Activated CD4-positive, alpha-beta T cell treated with anti-CD3 and anti-CD28 coated beads, Interleukin-2, amount 50 U/mL, for 1 hour (primary cell): ENCODE results near the gene GUCY2D.
"Not testable (repeated sequence)": the region's sequence is repeated elsewhere in the genome, so short reads cannot be mapped to it uniquely, and the experiment has no call there.

Experiments
- DNase-seq: peaks from one replicate; pipeline ENCODE4 v3.0.0-alpha.2; 2020

The GUCY2D gene

DNA sequence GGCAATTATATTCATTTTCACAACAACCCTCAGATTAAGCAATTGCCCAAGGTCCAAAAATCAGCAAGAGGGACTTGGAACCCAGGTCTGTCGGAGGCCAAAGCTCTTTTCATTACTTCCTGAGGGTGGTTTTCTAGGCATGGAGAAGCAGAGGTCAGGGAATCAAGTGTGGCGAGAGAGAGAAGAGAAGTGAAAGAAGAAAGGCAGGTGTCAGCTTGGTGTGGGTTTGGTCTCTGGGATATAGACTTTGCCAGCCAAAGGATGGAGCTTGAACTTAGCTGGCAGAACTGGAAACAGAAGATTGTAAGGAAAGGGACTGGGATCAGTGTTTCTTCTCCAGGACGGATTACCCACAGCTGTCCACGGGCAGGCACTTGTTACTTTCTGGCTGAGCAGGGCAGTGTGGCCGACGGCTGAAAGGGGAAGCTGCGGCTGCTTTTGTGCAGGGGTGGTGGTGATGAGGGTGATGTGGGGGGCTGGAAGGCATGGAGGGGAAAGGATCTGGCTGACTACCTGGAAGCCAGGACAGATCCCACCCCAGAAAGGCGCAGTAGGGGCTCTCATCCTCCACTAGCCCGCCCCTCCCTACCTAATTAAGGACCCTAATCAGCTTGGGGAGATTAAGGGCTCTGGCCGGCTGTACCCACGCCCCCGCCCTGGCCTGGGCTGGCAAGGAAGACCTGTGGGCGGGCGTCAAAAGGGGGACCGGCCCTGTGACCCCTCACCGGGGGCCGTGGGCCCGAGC lies at the start of gene GUCY2D:
Gene GUCY2D (plus strand): TSS at position 640 of the 745 bp plus-strand sequence. CDS start 433 bp downstream, outside the sequence.
- DNase-seq, result no peak

DNA sequence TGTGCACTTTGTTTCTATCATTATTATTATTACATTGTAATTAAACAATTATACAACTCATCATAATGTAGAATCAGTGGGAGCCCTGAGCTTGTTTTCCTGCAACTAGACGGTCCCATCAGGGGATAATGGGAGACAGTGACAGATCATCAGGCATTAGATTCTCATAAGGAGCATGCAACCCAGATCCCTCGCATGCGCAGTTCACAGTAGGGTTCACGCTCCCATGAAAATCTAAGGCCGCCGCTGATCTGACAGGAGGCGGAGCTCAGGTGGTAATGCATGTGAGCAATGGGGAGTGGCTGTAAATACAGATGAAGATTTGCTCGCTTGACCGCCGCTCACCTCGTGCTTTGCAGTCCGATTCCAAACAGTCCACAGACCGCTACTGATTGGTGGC lies 49.1 kb upstream of the GUCY2D start:
- DNase-seq, result not testable (repeated sequence)

DNA sequence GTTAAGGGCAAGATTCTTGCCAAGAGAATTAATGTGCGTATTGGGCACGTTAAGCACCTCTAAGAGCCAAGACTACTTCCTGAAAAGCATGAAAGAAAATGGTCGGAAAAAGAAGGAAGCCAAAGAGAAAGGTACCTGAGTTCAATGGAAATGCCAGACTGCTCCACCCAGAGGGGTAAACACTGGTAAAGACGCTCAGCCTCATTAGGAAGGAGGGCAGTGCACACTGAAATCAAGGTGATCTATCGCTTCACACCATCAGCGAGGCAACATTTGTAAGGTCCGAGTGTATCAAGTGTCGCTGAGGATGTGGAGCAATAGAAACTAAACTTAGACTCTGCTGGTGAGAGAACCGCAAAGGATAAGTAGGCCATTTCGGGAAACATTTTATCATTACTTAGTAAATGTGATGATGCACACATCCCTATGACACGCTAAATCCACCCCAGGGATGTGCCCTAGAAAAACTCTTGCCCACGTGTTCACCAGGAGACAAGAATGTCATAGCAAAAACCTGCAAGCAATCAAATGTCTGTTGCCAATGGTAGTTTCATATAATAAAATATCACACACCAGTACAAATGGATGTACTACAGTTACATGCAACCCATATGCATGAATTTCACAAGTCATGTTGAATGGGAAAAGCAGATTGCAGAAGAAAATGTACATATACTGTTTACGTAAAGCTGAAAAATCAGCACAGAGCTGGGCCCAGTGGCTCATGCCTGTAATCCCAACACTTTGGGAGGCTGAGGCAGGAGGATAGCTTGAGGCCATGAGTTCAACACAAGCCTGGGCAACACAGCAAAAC lies 46.8 kb upstream of the GUCY2D start:
- no peak for DNase-seq

DNA sequence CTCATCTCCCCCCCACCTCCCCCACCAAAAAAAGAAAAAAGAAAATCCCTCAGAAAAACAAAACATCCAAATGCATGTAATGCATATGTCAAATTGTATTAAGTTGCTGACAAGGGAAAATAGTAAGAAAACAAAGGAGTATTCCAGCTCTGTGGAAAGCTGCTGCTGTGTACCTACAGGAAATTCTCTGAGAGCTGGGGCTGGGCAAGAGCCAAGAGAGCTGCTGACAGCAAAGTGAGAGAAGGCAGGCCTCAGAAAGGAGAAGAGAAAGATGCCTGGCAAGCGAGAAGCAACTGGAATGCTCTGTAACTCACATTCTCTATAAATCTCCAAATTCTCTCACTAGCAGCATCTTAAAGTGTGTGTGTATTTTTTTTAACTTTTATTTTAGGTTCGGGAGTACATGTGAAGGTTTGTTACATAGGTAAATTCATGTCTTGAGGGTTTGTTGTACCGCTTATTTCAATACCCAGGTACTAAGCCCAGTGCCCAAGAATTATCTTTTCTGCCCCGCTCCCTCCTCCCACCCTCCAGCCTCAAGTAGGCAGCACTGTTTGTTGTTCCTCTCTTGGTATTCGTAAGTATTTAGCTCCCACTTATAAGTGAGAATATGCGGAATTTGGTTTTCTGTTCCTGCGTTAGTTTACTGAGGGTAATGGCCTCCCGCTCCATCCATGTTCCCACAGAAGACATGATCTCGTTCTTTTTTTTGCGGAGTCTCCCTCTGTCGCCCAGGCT lies 46.0 kb upstream of the GUCY2D start:
- no peak for DNase-seq

DNA sequence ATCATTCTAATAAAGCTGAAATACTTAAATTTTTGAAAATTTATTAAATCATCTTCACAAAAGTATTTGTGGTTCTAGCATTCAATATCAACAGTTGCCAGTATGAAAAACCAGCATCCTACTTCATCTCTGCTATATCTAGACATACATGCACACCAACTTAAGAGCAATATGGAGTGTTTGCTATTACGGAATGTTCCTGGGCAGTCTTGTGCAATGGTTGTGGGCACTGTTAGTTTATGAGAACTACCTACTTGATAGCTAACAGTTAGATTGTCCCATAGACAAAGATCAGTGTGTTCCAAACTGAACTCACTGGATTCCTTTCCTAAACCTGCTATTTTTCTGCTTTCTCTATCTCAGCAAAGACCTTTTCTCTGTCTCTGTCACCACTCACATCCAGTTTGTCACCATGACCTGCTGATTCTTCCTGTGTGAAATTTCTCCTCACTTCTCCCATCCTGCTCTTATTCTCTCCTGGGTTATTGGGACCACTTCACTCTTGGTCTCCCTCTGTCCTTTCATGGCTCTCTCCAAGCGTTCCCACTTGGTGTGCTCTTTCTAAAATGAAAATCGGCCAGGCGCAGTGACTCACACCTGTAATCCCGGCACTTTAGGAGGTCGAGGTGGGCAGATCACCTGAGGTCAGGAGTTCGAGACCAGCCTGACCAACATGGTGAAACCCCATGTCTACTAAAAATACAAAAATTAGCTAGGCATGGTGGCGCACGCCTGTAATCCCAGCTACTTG lies 42.7 kb upstream of the GUCY2D start:
- DNase-seq, result no peak

DNA sequence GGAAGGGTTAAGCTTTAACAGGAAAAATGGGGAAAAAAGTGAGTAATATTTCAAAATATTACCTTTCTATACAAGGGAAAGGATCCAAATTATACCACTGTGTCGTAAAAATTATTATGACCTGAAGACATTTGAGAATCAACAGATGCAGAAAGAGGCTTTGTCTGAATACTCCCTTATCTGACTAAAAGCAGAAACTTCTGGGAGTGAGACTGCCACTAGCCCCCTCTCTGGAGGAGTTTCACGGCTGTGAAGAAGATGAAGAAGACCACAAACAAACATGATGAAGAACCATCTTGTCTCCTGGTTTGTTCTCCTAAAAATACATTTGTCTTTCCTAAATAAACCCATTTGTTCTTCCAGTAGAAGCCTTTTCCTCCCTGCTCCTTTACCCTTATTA lies 41.0 kb upstream of the GUCY2D start:
- no peak for DNase-seq

DNA sequence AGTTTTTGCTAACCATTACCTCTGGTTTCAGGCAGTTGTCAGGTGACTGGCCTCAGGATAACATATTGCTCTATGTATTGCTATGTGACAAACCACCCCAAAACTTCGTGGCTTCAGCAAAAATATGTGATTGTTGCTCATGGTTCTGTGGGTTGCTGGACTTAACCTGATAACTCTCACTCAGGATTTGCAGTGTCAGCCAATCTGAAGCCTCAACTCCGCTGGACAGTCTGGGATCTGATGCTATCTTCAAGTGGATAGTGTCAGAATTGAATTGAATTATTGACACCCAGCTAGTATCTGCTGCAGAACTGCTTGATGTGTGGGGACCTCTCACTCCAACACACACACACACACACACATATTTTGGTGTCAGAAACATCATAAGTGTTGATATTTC lies 34.7 kb upstream of the GUCY2D start:
- DNase-seq, result no peak

DNA sequence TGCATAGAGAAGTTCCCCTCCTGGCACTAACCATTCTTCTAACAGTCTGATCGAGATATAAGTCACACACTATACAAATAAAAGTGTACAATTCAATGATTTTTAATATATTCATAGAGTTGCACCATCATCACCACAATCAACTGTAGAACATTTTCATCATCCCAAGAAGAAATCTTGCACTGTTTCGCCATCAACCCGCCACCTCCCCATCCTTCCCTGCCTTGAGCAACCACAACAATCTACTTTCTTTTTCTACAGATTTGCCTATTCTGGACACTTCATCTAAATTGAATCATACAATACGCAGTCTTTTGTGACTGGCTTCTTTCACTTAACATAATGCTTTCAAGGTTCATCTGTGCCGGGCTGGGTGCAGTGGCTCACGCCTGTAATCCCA lies 33.0 kb upstream of the GUCY2D start:
- DNase-seq, result no peak

DNA sequence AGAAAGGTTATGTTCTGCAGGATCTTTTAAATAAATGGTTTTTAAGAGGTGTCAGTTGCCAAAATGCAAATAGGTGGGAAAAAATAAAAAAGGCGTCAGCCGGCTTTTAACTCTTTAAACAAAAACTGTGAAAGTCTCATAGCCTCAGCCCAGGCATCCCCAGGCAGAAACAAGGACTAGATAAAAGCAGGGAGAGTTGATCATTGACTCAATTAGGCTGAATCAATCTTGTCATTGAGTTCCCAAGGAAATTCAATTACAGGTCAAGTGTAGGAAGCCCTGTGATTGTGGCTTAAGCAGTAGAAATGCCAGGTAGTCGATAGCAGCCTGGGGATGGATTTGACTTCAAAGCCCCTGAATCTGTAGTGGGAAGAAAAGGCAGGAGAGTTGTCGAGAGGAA lies 30.8 kb upstream of the GUCY2D start:
- no peak for DNase-seq

DNA sequence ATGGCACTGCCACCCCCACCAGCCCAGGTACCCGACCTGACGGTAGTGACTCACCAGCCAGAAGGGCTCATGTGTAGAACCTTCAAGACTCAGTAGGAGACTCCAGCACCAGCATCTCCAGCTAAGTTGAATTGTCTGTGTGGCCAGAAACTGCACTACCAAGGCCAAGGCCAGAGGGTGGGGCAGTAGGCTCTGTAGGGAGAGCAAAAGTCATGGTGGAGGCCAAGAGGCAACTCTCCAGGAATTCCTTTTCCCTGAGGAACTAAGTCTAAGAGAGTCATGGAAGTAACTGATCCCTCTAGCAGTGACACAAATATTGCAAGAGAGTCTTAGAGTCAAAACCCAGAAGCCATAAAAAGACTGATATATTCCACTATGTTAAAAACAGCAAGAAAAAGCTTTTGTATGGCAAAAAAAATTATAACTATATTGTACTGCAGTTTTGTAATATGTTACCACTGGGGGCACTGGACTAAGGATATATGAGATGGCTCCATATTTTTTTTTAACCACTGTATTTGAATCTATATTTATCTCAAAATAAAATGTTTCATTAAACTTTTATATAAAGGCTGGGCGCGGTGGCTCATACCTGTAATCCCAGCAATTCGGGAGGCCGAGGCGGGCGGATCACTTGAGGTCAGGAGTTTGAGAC lies 30.2 kb upstream of the GUCY2D start:
- DNase-seq, result no peak

DNA sequence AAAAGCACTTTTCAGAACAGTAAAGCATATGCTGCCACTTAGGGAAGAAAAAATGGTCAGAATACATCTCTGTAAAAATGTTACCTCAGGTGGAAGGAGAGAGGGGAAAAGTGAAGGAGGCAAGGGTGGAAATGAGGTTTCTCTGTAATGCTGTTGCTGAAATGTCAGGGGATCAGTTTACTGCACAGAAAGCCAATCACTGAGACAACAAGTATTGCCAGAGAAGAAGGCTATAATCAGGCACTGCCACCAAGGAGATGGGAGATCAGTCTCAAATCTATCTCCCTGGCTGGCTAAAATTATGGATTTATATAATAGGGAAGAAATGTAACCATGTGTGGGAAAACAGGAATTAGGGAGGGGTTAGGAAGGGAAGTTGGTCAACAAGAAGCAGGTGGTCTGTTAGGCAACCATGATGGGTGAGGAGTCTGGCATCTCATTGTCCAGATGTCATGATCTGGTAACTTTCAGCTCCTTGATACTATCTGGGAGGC lies 27.7 kb upstream of the GUCY2D start:
- DNase-seq, result no peak

DNA sequence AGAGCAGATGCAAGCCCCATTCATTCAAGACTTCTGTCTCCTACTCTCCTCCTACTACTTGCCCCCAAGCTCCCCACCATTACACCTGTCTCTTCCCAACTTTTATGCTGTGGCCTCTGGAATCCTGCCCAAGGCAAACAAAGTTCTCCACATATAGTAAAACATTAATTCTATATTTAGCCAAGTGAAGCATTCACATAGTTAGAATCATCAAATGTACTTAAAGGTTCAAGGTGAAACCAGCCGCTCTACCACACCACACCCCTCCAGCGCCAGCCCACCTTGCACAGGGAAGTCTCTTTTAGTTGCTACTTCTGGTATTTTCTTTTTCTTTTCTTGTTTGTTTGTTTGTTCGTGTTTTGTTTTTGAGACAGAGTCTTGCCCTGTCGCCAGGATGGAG lies 25.4 kb upstream of the GUCY2D start:
- no peak for DNase-seq

DNA sequence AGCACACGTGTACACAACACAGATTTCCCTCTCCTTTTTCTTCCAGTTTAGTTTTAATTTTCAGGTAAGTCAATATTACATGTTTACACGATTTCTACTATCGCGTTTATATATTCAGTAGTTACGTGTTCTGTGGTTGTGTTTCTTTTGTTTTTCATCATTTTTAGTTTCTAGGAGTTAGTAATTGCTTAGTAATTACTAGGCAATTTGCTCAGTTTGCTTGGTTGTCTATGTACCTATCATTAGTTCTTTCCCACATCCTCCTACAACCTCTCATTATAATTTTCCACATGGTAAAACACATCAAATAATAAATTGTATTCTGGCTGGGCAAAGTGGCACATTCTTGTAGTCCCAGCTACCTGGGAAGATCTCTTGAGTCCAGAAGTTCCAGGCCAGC lies 24.6 kb upstream of the GUCY2D start:
- no peak for DNase-seq

DNA sequence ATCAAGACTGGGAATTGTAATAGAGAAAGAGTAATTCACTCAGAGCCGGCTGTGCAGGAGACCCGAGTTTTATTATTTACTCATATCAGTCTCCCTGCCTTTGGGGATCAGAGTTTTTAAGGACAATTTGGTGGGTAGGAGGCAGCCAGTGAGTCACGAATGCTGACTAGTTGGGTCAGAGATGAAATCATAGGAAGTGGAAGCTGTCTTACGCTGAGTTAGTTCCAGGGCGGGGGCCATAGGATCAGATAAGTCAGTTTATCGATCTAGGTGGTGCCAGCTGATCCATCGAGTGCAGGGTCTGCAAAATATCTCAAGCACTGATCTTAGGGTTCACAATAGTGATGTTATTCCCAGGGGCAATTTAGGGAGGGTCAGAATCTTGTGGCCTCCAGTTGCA lies 20.2 kb upstream of the GUCY2D start:
- DNase-seq, result no peak

DNA sequence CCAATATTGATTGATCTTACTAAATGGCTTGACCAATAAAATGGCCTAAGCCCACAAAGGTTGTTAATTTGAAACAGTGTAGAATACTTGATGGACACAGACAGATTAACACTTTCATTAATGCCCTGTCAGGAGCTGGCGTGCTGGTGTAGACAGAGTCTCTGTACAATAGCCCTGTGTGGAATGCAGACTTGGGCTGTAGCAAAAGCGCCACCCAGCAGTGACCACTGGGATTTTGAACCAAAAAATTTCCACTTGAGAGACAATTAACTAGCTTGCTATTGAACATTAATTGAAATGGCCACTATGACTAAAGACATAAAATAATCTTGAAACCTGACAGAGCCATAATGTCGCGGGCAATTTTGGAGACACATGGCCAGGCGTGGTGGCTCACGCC lies 19.7 kb upstream of the GUCY2D start:
- no peak for DNase-seq

DNA sequence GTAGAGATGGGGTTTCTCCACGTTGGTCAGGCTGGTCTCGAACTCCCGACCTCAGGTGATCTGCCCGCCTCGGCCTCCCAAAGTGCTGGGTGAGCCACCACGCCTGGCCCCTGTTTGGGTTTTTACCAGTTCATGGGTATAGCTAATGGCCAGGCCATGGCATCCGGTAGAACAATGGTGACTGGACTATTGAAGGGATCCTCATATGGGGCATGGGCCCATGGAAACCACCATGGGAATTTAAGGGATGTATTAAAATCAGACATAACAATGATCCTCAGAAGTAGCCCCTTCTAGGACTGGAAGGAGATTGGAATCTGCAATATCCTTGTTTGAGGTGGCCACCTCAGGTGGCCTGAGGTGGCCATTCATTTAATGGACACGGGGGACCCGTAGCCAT lies 17.5 kb upstream of the GUCY2D start:
- no peak for DNase-seq

DNA sequence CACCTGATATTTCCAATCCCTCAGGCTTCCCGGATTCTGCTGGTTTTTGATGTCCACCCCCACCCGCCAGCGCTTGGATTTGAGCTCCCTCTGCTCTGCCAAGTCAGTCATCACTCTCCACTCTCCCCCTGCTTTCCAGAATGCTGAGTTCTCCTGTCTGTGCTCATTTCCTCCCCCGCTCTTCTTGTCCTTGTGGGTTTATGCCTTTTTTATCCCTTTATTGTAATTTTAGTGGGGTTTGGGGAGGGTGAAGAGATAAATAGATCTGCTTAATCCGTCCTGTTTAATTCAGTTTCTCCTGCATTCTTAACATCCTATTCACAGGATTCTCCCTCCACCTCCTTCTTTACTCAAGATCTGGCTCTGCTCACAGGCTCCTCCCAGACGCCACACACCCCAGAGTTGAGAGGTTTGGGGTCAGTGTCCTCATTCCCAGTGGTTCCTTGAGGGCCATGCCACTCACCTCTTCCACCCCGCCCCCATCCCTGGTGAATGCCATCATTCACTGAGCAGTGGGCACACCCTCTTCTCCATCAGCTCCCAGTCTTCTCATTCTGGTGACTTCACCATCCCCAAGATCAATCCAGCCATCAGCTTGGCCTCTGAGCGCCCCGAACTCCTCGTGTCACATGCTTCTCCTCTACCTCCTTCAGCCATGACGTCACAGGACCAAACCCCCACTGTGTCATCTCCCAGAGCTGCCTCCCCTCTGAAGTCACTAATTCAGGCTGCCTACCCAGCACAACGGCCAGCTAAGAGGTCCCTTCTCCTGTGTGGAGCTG lies 15.1 kb upstream of the GUCY2D start:
- DNase-seq, result no peak

DNA sequence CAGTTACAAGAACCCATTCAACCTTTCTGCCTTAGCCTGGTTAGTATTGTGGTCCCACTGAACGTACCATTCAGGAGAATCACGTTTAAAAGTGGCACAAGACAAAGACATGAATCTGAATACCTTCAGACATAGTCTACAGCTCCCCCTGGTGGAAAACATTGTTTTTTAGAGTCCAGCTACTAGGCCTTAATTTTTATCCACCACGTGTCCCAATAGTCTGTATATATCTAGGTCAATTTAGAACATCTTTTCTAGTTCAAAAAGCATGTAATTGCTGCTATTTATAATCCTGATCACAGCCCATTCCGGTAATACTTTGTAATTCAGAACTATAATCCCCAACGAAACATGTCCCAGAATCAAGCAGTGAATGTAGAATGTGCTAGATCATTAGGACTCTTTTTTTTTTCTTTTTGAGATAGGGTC lies 13.7 kb upstream of the GUCY2D start:
- DNase-seq, result peak; percentile 29

DNA sequence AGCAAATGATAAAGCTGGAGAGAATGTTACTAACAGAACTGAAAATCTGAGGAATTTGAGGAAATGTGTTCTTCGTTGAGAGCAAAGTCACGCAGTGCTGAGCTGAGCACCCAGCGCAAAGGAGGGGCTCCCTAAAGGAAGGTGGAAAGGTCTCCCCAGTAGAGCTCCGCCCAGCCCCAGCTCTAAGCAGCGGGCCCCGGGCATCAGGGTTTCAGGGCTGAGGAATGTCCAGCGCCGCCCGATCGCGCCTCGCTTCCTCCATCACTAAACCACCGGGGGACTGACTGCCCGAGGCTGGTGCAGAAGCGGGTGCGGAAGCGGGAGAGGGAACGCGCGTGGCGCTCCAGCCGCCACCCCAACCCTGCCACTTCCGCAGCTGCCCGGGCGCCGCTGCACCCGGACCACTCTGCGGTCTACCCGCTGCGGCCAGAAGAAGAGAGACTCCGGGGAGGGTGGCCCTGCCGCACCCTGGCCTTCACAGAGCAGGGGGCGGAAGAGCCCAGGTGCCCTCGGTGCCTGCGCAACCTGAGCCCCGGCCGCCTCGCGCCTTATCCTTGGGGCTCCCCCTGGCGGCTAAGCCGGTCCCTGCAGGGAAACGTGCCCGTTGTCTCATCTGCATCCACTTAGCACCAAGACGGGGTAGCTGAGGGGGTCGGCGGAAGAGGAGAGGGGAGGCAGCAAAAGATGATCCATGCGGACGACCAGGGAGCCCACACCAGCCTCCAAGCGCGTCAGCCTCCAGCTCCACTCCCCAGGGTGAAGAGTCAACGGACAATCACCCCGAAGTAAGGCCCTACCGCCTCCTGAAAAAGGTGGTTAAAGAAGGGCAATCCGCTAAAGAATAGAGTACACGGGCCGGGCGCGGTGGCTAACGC lies 12.4 kb upstream of the GUCY2D start:
- DNase-seq, result peak; percentile 94

DNA sequence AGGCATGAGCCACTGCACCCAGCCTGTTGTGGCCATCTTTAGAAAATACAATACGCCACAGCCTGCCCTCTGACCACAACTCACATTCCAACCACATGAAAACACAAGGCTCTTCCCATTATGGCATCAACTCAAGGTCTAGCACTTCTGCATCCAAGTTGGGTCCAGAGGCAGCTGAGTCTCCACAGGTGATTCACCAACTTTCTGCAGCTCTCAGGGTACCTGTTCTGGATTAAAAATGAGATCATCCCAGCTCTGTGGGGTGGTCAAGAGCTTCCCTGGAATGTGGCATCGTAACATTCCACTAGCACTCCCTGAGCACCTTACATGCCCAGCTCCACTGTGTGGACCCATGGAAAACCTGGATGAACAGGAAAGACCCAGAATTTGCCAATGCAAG lies 9.9 kb upstream of the GUCY2D start:
- no peak for DNase-seq
